WTC11 (cell line): ENCODE data around the gene TIGD1. TPM values are rescaled to one million over a fixed set of nuclear protein-coding genes. Genes with fewer than 3 reads are reported as not detected.
"Not testable (repeated sequence)": the region's sequence is repeated elsewhere in the genome, so short reads cannot be mapped to it uniquely, and the experiment has no call there.

Experiments
- ATAC-seq: fragments of 200-7000 bp; cut with Tn5 transposase; 2 replicates; pipeline ENCODE4 v1.10.0; 2021; ENCODE audit warnings: mild to moderate bottlenecking, moderate library complexity
- CTCF ChIA-PET: fragments of 300-600 bp; sonication (Branson Sonifier 250); formaldehyde crosslinking; loops from one replicate; lab custom pipeline; 2021; ENCODE audit warnings: antibody characterized with exemption; lab: Charles Lee
- POLR2A ChIA-PET: fragments of 350-600 bp; sonication (Branson Sonifier 250); formaldehyde crosslinking; loops from one replicate; lab custom pipeline; 2021; ENCODE audit warnings: antibody characterized with exemption; lab: Charles Lee
- DNase-seq: peaks from one replicate; pipeline ENCODE4 v3.0.0; 2021; ENCODE audit warnings: low spot score
- H3K27ac Mint-ChIP-seq: 2 replicates; pipeline ENCODE4 v1.8.0; 2021; ENCODE audit warnings: mixed read lengths
- H3K27me3 Mint-ChIP-seq: 2 replicates; pipeline ENCODE4 v1.8.0; 2021; ENCODE audit warnings: low read depth, mild to moderate bottlenecking, moderate library complexity, mixed read lengths
- H3K36me3 Mint-ChIP-seq: 2 replicates; pipeline ENCODE4 v1.8.0; 2021; ENCODE audit warnings: mixed read lengths
- H3K4me1 Mint-ChIP-seq: 2 replicates; pipeline ENCODE4 v1.8.0; 2022; ENCODE audit warnings: mixed read lengths
- H3K4me3 Mint-ChIP-seq: 2 replicates; pipeline ENCODE4 v1.8.0; 2021; ENCODE audit warnings: mild to moderate bottlenecking, moderate library complexity, mixed read lengths
- H3K9me3 Mint-ChIP-seq: 2 replicates; pipeline ENCODE4 v1.8.0; 2021; ENCODE audit warnings: mixed read lengths
- CDX4 ChIP-seq: fragments of 250-450 bp; sonication (Bioruptor Pico); IDR thresholded peaks from 2 replicates; pipeline ENCODE4 v1.9.0; 2021; ENCODE audit warnings: moderate library complexity, mild to moderate bottlenecking, inconsistent platforms, borderline replicate concordance
- CREB1 ChIP-seq: sonication (generic); formaldehyde crosslinking; IDR thresholded peaks from 2 replicates; pipeline ENCODE4 v1.8.0; 2023; ENCODE audit warnings: mild to moderate bottlenecking, missing genetic modification reagents
- EMX1 ChIP-seq: fragments of 250-450 bp; sonication (Bioruptor Pico); IDR thresholded peaks from 2 replicates; pipeline ENCODE4 v1.8.0; 2021; ENCODE audit warnings: mild to moderate bottlenecking
- ERG ChIP-seq: fragments of 250-450 bp; sonication (Bioruptor Pico); IDR thresholded peaks from 2 replicates; pipeline ENCODE4 v1.8.0; 2021; ENCODE audit warnings: mild to moderate bottlenecking
- ESRRA ChIP-seq: sonication (generic); formaldehyde crosslinking; IDR thresholded peaks from 2 replicates; pipeline ENCODE4 v1.8.1; 2022; ENCODE audit warnings: mild to moderate bottlenecking, missing genetic modification reagents, borderline replicate concordance
- FOXJ3 ChIP-seq: sonication (generic); formaldehyde crosslinking; IDR thresholded peaks from 2 replicates; pipeline ENCODE4 v1.9.0; 2021; ENCODE audit warnings: missing genetic modification reagents, mild to moderate bottlenecking, borderline replicate concordance
- FOXK1 ChIP-seq: sonication (generic); formaldehyde crosslinking; IDR thresholded peaks from 2 replicates; pipeline ENCODE4 v1.8.0; 2022; ENCODE audit warnings: mild to moderate bottlenecking, moderate library complexity, missing genetic modification reagents
- GABPB1 ChIP-seq: sonication (generic); formaldehyde crosslinking; IDR thresholded peaks from 2 replicates; pipeline ENCODE4 v1.8.1; 2023; ENCODE audit warnings: mild to moderate bottlenecking, missing genetic modification reagents
- HMGA2 ChIP-seq: fragments of 250-450 bp; sonication (Bioruptor Pico); IDR thresholded peaks from 2 replicates; pipeline ENCODE4 v1.4.0; 2021; ENCODE audit warnings: mild to moderate bottlenecking, moderate library complexity
- HMGXB4 ChIP-seq: sonication (generic); formaldehyde crosslinking; IDR thresholded peaks from 2 replicates; pipeline ENCODE4 v1.8.1; 2023; ENCODE audit warnings: mild to moderate bottlenecking, moderate library complexity, missing genetic modification reagents
- KAT7 ChIP-seq: sonication (generic); formaldehyde crosslinking; IDR thresholded peaks from 2 replicates; pipeline ENCODE4 v1.8.1; 2023; ENCODE audit warnings: missing genetic modification reagents, mild to moderate bottlenecking, borderline replicate concordance
- MAX ChIP-seq: sonication (generic); formaldehyde crosslinking; IDR thresholded peaks from 2 replicates; pipeline ENCODE4 v1.8.0; 2022; ENCODE audit warnings: mild to moderate bottlenecking, missing genetic modification reagents
- NFYB ChIP-seq: sonication (generic); formaldehyde crosslinking; conservative IDR thresholded peaks from 2 replicates; pipeline ENCODE4 v1.8.0; 2022; ENCODE audit warnings: low read depth, missing genetic modification reagents
- PRDM15 ChIP-seq: sonication (generic); formaldehyde crosslinking; IDR thresholded peaks from 2 replicates; pipeline ENCODE4 v1.8.0; 2022; ENCODE audit warnings: missing genetic modification reagents
- PREB ChIP-seq: sonication (generic); formaldehyde crosslinking; IDR thresholded peaks from 2 replicates; pipeline ENCODE4 v1.8.1; 2022; ENCODE audit warnings: mild to moderate bottlenecking, missing genetic modification reagents, moderate library complexity, borderline replicate concordance
- SMAD3 ChIP-seq: sonication (generic); formaldehyde crosslinking; IDR thresholded peaks from 2 replicates; pipeline ENCODE4 v1.8.0; 2022; ENCODE audit warnings: missing genetic modification reagents, mild to moderate bottlenecking, borderline replicate concordance
- SMAD4 ChIP-seq: sonication (generic); formaldehyde crosslinking; IDR thresholded peaks from 2 replicates; pipeline ENCODE4 v1.8.0; 2022; ENCODE audit warnings: mild to moderate bottlenecking, missing genetic modification reagents
- SOX15 ChIP-seq: fragments of 250-450 bp; sonication (Bioruptor Pico); IDR thresholded peaks from 2 replicates; pipeline ENCODE4 v1.9.0; 2021; ENCODE audit warnings: mild to moderate bottlenecking
- TEAD4 ChIP-seq: sonication (generic); formaldehyde crosslinking; IDR thresholded peaks from 2 replicates; pipeline ENCODE4 v1.8.0; 2022; ENCODE audit warnings: mild to moderate bottlenecking, missing genetic modification reagents
- ZBTB43 ChIP-seq: sonication (generic); formaldehyde crosslinking; IDR thresholded peaks from 2 replicates; pipeline ENCODE4 v1.8.1; 2023; ENCODE audit warnings: mild to moderate bottlenecking, missing genetic modification reagents
- ZNF317 ChIP-seq: sonication (generic); formaldehyde crosslinking; IDR thresholded peaks from 2 replicates; pipeline ENCODE4 v1.8.1; 2023; ENCODE audit warnings: low read depth, mild to moderate bottlenecking, moderate library complexity, missing genetic modification reagents, borderline replicate concordance
- ZNF416 ChIP-seq: fragments of 250-450 bp; sonication (Bioruptor Pico); IDR thresholded peaks from 2 replicates; pipeline ENCODE4 v1.9.0; 2021; ENCODE audit warnings: mild to moderate bottlenecking, inconsistent platforms
- ZSCAN18 ChIP-seq: fragments of 250-450 bp; sonication (Bioruptor Pico); IDR thresholded peaks from 2 replicates; pipeline ENCODE4 v2.1.2; 2022; ENCODE audit warnings: mild to moderate bottlenecking, moderate library complexity
- total RNA-seq: library from RNA; stranded (reverse); gene quantifications from 3 replicates; pipeline ENCODE4 v1.2.3, GENCODE V29; 2021

TIGD1 gene
- total RNA-seq, 1 experiment from 2014 or later, result 9.0 TPM

GRCh38 chr2:232571026-232571474 lies 20.7 kb upstream of the TIGD1 start:
- no peaks in the 10 kb centered on the region for H3K9me3 Mint-ChIP-seq
- no peak for DNase-seq
- no peak overlapping the region for H3K4me3 Mint-ChIP-seq
- POLR2A ChIA-PET, result no interaction called here
- H3K27me3 Mint-ChIP-seq, result no peaks in the 10 kb centered on the region
- no peak for TF ChIP-seq ESRRA
- no peak for TF ChIP-seq MAX
- TF ChIP-seq ZNF317 (CRISPR knock-in tag), result no peak
- TF ChIP-seq ZBTB43, result no peak
- no peak for TF ChIP-seq FOXK1
- TF ChIP-seq ZNF416, result no peak
- no peak for TF ChIP-seq SMAD4
- no peak for TF ChIP-seq EMX1
- no peak for TF ChIP-seq CDX4 (CRISPR knock-in tag)
- TF ChIP-seq HMGXB4, result no peak
- TF ChIP-seq, all 79 proteins: peak for 0
- Mint-ChIP-seq H3K36me3 (peaks cover 53% of the 10 kb centered on the region), H3K4me1 (no peaks in the 10 kb centered on the region), H3K27ac (no peak overlapping the region)
- ATAC-seq, result no peak
- CTCF ChIA-PET, result no interaction called here

GRCh38 chr2:232570481-232570880 lies 20.1 kb upstream of the TIGD1 start:
- H3K9me3 Mint-ChIP-seq, H3K4me3 Mint-ChIP-seq, H3K27me3 Mint-ChIP-seq, H3K4me1 Mint-ChIP-seq, ATAC-seq, CTCF ChIA-PET, H3K27ac Mint-ChIP-seq, DNase-seq: not testable (repeated sequence)
- POLR2A ChIA-PET, result interaction anchor here (0.7 kb wide), 1 partner anchor 9 kb away, joined by 3 read pairs; no protein-coding TSS in a partner anchor
- H3K36me3 Mint-ChIP-seq, result peaks cover 57% of the 10 kb centered on the region

GRCh38 chr2:232569541-232569940 lies 19.2 kb upstream of the TIGD1 start:
- CTCF ChIA-PET, result no interaction called here
- peaks cover 58% of the 10 kb centered on the region for H3K36me3 Mint-ChIP-seq
- H3K4me3 Mint-ChIP-seq, result no peak overlapping the region
- no peaks in the 10 kb centered on the region for H3K27me3 Mint-ChIP-seq
- no peaks in the 10 kb centered on the region for H3K4me1 Mint-ChIP-seq
- ATAC-seq, result no peak
- no peaks in the 10 kb centered on the region for H3K9me3 Mint-ChIP-seq
- POLR2A ChIA-PET, result no interaction called here
- H3K27ac Mint-ChIP-seq, result no peak overlapping the region
- DNase-seq, result no peak
- TF ChIP-seq CREB1 (CRISPR knock-in tag) (no peak), SOX15 (CRISPR knock-in tag) (no peak), NFYB (no peak), HMGA2 (CRISPR knock-in tag) (no peak), FOXJ3 (CRISPR knock-in tag) (no peak), TEAD4 (CRISPR knock-in tag) (no peak), GABPB1 (CRISPR knock-in tag) (no peak), ERG (CRISPR knock-in tag) (no peak), KAT7 (no peak), ZSCAN18 (CRISPR knock-in tag) (no peak), SMAD3 (CRISPR knock-in tag) (no peak), PRDM15 (CRISPR knock-in tag) (no peak), PREB (CRISPR knock-in tag) (no peak)
